NCI-H82 treated with DMSO at 0.1 percent for 48 hours (cell line): ENCODE results near the gene SUPT4H1.

ENCODE experiments used
- DNase-seq: peaks from one replicate; lab custom pipeline; 2025; ENCODE audit not compliant: unreplicated experiment; lab: John Stamatoyannopoulos, UW

The SUPT4H1 gene

DNA sequence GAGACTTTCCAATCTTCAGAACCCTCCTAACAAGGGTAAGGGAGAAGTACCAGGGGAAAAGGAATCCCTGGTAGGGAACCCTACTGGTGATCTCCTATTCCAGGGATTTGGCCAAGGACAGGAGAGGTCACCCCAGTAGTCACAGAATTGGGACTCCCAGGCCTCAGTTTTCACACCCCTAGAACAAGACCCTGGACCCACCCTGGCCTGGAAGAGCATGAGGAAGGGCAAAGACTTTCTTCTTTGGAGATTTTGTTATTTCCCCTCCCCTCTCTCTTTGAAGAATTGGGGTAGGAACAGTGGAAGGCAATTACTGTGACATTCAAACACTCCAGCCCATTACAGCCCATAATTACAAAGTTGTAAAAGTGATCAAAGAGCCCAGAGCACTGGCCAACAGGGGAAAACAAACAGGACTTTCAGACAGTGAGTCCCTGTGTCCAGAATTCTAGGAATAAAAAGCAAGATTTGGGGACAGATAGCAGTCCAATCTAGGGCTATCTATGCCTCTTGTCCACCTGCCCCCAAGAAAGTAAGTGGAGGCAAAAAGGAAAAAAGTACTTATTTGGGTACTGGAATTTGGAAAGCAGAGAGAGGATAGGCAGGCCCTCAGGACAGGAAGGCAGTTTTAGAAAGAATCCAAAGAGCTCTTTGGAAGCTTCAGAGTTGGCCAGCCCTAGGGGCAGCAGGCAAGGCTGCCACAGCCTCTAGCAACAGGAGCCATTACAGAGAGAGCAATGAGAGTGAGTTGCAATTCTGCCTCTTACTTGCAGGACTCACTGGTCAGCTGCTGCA, 13.4 kb upstream of the SUPT4H1 start:
- no peak for DNase-seq

DNA sequence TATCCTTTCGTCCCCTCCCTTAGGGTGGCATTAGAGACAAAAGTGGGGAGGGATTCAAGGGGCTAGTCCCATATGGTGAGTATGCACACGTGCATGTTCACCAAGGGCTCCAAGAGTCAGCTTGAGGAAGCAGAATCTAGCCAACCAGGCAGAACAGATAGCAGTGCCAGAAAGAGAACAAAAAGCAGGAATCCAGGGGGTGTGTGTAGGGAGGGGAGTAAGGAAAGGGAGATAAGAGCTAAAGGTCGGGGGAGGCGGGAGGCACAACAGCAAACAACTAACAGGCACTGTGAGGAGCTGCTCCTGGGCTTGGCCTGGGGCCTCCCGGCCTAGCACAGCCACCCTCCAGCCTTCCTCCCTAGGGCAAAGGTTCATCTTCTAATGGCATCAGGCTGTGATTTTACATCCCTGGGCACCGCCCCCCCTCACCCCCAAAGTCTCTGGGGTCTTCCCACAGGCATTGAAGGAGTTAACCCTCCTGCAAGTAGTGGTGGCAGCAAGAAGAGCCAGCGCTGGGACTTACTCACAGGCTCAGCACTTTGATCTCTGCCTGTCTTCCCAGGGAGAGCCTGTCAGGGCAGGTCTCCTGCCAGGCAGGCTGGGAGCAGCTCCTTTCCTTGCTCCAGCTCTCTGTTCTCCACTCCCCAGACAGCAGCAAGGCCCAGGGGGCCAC, 12.4 kb upstream of the SUPT4H1 start:
- no peak for DNase-seq

DNA sequence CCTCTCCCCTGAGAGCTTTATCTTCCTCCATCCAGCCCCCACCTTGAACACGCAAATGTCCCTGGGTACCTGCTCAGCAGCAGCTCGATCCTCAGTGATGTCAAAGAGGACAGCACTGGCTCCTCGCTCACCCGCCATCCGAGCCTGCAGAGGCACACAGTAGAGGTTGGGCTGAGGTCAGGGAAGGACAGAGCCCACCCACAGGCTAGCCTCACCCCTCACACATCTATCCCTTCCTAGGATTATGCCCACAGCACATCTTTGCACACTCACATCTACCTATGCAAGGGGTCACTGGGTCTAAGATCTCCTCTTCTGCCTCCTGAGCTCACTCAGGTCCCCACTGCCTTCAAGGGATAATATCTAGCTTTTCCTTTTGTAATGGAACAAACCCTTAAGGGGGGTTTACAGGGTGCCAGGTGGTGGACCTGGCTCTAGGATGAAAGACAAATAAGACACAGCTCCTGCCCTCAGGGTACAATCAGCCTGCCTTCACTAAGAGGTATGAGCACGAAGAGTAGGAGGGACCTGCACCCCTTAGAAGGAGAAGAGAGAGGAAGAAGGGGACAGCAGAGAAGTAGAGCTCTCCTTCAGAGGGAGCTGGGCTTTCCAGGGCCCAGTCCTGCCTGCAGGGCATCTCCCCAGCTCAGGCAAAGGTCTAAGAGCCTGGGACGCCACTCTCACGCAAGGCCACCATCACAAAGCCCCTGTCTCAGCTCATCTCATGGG, 11.6 kb upstream of the SUPT4H1 start:
- no peak for DNase-seq

DNA sequence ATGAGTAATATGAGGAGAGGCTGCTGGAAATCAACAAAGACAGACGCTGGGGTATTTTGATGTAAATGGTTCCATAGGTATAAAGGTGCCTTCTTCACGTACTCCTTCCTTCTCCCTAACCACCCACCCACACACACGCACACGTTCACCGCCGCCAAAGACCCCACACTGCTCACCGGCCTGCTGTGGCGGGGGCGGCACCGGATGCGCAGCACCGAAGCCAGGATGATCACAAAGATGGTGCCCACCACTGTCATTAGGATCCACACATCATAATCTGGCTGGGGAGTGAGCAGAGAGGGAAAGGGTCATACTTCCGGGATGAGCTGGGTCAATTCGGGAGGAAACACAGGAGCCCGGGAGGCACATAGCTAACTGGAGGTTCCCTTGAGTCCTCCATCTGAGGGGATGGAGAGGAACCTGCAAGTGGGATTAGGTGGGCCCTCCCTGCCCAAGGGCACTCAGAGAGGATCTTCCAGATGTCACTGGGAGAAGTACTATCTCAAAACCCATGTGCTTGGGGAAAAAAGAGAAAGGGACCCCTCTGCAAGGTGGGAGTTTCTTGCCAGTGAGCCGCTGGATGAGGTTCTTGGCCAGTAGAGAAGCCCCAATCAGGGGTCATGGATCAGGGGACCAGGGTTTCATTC, 10.5 kb upstream of the SUPT4H1 start:
- DNase-seq: no peak

DNA sequence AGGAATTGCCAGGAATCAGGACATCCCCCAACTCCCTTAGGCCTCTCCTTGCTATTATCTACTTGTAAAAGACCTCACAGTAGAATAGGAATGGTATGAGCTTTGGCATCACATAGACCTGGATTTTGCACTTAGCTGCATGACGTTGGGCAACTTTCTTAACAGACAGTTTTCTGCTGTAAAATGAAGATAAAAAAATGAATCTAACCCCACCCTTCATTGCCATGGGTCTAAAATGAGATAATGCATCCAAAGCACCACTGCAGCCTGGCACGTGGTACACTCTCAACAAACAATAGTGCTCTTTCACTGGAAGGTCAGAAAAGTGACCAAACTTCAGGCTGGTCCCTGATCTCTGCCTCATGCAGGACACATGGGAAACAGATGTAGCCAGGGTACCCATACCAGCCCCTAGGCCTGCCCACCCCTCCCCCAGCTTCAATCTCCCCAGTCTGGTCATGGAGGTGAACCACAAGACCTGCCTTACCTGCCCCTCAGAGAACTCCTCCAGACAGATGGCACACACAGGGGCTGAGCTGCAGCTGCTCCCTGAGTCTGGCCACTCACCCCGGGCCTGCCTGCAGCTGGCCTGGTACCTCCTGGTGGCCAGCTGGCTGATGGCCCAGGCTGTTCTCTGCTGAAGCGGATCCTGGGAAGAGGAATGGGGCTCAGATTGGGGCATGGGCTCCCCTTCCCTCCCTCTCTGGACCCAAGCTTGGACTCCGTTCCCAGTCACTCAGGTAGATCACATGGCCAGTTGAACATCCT, 8.5 kb upstream of the SUPT4H1 start:
- DNase-seq: no peak

DNA sequence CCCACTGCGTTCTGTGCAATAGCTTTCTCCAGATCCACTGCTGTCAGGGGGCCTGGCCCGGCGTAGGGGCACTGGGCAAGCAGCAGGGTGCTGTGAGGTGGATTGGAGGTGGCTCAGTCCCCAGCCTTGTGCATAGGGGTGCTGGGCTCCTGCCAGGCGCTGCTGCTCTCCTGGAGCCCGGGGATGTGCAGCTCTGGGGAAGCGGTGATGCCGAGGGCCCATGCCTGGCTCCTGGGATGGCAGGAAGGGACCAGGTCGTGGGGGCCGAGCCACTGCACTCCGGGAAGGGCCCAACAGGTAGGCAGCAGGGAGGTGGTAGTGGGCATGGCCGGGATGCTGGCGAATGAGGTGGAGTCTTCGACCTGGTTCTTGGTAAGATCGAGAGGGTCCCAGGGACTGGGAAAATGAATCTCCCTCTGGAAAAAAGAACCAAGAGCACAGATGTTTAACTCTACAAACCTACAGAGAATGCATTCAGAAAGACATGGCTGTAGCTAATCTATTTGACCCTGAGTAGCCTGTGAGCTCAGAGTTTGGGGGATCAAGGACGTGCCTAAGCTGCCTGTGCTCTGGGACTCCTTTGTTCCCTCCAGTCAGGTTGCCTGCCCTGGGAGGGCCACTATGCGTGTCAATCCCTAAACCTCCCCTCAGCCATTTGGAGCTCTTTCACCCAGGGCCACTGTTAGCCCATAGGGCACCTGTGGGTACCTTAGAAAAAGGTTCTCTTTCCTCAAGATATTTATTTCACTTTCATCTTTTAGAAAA, 6.6 kb upstream of the SUPT4H1 start:
- no peak for DNase-seq

DNA sequence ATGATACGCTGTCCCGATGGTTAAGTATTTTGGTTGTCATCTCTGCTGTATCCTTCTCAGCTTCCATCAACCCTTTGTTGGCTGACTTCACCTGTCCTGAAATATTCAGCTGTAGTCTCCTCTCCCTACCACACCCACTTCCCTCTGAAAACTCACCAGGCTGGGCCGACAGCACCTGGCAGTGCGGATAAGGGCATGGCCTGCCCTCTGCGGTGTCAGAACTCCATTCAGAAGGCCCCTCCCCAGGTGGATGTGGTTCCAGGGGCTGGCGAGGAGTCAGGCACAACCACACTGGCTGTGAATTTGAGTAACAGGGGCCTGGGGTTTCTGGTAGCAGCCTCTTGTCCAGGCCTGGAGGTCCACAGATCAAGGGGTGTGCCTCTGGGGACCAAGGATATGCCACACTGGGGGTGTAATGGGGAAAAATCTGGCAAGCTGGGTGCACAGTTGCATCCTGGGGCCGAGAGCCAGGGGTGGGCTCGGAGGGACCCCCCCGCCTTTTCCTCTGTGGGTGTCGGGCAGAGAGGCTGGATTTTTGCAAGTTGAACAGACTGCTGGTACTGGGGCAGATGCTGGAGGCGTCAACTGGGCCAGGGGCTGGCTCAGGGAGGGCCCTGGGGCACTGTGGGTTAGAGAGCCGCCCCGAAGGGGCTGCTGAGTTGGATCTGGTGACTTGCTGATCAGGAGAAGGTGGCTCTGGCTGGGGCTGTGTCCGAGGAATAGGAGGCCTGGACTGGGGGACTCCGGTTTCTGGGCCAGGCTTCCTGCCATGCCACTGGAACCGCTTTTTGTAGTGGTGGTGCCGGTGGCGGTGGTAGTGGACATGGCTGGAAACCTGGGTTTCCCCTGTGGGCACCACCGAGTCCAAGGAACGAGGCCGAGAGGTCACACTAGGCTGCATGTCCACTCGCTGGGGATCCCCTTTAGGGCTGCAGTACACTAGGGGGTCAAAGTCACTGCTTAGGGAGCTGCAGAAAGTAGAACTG, 5.6 kb upstream of the SUPT4H1 start:
- DNase-seq: no peak

DNA sequence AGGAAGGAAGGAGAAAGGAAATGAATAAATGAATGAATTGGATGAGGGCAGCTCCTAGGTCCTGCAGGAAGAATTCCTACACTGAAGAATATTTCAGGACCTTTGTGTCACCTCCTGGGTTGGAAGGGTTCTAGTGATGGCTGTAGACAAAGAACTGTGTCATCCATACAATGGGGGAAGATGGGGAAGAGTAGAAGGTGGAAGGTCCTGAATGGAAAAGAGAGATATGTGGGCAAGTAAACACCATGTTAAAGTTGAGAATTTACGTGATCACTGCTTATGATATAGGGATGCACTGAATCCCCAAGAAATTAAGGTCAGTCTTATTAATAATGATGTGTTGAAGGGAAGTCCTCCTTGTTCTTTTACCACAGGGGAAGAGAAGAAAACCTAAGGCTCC, 4.2 kb upstream of the SUPT4H1 start:
- no peak for DNase-seq

DNA sequence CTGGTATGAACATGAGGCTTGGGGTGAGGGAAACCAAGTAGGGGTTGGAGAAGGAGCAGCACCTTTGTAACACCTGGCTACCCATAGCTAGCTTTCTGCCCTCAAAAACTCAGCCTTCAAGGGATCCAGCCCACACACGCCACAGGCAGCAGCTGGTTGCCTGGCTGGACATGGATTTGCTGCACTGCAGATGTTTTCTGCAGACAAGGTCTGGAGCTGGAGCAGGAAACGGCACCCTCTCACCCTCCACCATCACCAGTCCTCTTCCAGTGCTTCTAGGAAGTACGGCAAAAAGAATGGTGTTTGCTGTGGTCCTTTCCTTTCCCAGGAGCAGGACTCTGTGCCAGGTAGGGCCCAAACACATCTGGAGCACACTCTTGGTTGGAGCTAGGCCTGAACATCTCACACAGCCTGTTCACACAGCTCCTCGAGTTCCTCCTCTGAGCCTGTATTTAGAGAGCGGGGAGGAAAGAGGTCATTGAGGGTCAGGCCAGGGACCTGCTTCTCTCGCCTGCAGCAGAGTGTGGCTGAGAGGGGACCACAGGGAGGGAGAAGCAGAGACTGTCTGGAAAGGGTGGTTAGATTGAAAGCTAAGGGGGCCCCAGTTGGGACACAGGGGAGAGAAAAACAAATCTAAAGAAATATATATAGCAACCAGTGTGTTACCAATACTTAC, 2.7 kb upstream of the SUPT4H1 start:
- DNase-seq: no peak

DNA sequence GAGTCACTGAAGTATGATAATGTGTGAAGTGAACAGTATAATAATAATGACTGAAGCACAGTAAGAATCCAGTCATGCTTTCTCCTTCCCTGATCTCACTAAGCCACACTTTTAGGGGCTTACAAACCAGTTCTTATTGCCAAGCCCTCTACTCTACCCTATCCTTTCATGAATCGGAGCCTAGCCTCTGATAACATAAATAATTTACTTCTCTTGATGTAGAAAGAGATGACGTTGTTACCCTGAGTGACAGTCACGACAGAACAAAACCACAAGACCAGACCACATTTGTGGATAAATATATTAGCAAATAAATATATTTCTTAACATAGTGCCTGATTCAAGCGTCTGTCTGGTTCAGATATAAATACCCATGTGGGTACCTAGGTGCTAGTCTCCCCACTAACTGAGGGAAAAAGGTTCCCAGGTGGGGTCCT, 1.4 kb upstream of the SUPT4H1 start:
- DNase-seq: no peak

DNA sequence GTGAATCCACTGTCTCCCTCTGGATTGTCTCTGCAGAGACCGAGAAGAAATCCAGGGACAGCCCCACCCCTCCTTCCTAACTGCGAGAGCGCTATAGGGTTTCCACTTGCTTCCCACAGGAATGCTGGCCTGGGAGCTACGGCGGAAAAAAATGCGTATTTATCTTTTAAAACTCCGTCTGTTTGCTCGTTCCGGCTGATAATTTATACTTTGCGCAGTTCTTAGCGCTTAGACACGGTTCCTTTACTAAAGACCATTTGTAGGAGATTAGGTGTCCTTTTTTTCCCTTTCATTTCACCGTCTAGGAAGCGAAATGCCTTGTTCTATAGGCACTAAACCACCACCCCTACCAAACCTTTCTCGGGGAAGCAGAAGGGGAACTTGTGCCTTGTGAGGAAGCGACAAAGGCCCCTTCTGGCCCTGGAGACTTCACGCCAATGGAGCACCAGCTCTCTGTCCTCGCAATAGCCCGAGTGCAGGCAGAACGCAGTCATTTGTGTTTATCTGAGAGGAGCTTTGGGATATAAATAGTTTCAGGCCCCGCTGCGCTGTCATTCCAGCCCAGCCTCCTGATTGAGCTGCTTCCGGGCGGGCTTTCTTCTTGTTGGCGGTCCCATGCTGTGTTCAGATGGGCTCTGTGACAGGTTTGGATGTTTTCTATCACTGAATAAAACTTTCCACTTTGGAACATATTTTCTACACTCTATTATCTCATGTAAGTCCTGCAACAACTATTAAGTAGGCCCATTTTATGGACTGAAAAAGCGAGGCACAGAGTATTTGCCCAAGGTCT, 791 bp upstream of the SUPT4H1 start:
- no peak for DNase-seq

DNA sequence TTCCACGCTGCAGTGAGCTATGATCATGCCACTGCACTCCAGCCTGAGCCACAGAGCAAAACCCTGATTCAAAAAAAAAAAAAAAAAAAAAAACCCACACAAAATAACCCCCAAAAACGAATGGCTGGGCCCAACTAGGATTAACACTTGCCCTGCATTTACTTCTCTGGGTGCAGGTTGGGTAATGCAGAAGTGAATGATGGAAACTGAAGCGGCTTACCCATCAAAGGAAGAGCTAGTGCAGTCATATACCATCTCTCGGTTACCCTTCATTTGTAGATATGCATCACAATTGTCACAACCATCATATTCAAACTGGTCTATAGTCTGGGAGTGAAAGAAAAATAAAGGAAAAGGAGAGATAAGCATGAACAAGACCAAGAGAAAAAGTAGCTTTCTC, 819 bp downstream of the SUPT4H1 start:
- DNase-seq: no peak

DNA sequence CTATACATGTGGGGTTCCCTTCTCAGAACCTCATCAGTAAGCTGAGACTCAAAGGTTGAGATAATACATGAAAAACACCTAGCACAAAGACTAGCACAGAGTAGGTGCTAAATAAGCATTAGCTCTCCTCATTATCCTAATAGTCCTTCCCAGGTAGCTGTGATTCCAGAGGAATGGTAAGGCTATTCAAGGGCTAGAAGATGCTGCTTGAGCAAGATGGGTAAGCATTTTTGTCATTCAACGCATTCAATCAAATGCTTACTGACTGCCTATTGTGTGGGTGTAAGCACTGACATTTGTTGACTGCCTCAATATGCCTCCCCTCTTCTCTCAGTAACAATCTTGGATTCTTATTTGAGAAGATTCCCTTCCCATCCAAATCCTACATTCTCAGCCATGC, 4.0 kb downstream of the SUPT4H1 start:
- DNase-seq: no peak

DNA sequence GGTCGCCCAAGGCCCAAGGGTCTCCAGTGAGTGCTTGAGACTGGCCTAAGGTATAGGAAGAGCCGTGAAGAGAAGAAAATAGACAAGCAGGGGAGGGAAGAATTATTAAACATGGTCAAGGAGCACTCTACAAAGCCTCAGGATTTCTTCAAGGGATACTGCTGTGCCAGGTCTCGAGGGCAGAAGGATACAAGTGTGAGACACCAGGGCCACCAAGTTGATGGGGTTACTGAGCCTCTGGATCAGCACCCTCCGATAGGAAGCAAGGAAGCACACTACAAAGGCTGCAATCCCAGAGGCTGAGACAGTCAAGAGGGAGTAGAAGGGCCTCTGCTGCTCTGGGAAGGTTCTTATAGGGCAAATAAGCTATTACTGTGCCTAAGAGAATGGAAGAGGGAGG, 6.5 kb downstream of the SUPT4H1 start:
- no peak for DNase-seq

DNA sequence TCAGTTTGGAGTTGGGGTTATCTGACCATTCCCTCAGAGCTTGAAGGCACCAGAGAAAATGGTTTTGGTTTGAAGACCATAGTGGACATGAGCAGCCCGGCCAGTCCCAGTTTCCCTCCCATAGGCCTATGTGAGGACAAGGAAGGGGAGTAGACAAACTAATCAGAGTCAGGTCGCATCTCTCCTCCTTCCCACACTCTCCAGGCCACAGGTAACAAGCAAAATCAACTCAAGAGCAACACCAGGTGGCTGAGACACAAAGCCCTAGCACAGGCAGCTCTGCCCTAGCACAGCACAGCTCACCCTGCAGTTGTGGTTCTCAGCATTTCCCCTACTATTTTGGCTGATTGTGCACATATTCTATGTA, 7.2 kb downstream of the SUPT4H1 start:
- no peak for DNase-seq

DNA sequence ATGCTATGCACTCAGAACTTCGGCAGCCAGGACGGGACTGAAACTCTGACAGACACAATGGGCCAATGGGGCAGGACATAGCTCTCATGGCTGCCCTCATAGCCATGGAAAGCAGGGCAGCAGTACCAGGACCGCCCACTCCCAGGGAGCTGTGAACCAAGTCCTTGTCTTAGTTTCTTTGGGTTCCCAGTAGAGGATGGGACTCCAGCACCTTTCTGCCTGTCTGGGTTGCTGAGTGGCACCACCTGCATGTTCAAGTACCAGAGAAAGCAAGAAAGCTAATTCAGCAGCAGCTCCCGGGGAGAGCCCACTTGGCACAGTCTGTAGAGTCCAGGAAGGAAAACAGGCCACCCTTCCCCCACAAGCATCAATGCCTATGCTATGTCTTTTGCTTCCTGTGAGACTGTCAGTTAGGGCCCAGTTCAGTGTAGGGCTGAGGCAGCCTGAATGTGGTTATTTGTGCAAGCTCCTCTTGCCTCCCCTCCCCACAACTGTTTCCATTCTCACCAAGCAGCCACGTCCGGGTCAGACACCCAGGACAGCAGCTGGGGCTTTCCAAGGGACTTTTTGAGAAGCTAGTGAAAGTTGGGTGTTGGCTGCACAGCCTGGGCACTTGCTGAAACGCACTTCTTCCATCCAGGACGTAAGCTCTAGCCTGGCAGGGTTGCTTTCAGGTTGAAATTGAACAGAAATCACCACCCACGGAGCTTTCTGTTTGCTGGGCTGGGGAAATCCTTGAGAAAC, 7.8 kb downstream of the SUPT4H1 start:
- no peak for DNase-seq

DNA sequence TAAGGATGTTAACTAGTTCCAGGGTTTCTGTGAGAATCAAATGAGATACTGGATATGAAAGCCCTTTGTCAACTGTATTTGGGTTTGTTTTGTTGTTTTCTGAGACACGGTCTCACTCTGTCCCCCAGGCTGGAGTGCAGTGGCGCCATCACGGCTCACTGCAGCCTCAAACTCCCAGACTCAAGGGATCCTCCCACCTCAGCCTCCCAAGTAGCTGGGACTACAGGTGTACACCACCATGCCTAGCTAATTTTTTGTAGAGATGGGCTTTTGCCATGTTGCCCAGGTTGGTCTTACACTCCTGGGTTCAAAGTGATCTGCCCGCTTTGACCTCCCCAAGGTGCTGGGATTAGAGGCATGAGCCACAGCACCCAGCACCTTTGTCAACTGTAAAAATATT, 8.9 kb downstream of the SUPT4H1 start:
- no peak for DNase-seq
